GM12872 (cell line): ENCODE data around the gene SQSTM1.

Experiments used
- TF ChIP-seq, protein P1 (sequence below): IDR thresholded peaks from 3 replicates; pipeline ENCODE4 v1.5.1; 2011; ENCODE audit warnings: low read depth, mild to moderate bottlenecking, low read length, moderate library complexity; ENCODE audit not compliant: insufficient read depth

Gene SQSTM1

DNA sequence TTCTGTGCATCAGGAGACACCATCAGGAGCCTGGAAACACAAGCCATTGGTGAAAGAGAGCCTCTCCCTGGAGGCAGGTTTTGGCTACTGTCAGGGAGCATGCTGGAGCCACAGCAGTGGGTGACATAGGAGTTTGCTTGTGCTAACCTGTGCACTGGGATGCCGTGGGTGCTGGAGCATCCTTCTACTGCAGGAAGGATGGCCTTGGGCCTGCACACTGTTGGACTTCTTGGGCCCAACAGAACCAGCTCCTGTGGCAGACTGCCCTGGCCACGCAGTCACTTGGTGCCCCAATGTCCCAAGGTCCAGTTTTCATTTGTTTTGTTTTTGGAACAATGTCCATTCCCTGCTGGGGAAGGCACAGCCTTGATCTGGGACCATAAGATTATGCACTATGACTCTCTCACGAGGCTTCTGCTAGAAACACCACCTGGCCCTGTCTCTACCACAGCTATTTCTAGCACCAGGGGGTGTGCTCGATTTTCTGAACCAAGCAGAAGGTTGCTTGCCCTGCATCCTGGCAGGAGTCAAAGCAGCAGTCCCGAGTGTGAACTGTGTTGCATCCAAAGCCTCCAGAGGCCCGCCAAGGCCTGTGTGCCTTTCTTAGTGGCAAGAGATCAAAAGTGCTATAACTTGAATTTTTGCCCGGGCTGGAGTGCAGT is 32.4 kb upstream of the SQSTM1 start:
- TF ChIP-seq, protein P1, sequence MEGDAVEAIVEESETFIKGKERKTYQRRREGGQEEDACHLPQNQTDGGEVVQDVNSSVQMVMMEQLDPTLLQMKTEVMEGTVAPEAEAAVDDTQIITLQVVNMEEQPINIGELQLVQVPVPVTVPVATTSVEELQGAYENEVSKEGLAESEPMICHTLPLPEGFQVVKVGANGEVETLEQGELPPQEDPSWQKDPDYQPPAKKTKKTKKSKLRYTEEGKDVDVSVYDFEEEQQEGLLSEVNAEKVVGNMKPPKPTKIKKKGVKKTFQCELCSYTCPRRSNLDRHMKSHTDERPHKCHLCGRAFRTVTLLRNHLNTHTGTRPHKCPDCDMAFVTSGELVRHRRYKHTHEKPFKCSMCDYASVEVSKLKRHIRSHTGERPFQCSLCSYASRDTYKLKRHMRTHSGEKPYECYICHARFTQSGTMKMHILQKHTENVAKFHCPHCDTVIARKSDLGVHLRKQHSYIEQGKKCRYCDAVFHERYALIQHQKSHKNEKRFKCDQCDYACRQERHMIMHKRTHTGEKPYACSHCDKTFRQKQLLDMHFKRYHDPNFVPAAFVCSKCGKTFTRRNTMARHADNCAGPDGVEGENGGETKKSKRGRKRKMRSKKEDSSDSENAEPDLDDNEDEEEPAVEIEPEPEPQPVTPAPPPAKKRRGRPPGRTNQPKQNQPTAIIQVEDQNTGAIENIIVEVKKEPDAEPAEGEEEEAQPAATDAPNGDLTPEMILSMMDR: no peak

DNA sequence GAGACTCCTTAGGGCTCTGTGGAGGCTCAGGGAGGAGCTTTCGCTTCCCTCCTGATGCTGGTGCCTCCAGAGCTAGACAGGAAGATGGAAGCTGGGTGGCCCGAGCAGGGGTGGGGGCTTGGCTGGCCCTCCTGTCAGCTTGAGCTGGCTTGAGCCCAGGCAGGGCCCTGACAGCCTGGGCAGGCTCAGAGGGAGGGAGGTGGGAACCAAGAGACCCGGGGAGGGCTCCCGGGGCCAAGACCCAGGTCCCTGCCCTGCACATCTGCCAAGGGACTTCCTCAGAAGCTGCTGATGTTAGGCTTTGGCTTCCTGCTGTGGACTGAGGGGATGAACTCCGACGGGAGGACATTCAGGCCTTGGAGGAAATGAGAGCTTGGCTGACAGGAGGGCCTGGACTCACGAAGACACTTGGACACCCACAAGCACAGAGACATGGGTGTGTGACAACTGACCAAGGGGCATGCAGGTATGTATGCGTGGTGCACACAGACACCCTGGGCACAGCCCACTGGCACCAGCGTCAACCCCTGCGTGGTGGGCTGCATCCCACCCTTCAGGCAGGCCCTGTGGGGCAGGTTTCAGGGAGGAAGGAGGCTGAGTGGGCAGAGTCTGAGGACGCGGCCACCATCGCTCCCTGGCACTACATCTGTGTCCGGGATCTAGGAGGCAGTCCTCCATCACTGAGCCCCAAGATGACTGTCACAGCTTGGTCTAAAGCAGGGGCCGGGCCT is 28.7 kb upstream of the SQSTM1 start:
- TF ChIP-seq, protein P1: no peak

DNA sequence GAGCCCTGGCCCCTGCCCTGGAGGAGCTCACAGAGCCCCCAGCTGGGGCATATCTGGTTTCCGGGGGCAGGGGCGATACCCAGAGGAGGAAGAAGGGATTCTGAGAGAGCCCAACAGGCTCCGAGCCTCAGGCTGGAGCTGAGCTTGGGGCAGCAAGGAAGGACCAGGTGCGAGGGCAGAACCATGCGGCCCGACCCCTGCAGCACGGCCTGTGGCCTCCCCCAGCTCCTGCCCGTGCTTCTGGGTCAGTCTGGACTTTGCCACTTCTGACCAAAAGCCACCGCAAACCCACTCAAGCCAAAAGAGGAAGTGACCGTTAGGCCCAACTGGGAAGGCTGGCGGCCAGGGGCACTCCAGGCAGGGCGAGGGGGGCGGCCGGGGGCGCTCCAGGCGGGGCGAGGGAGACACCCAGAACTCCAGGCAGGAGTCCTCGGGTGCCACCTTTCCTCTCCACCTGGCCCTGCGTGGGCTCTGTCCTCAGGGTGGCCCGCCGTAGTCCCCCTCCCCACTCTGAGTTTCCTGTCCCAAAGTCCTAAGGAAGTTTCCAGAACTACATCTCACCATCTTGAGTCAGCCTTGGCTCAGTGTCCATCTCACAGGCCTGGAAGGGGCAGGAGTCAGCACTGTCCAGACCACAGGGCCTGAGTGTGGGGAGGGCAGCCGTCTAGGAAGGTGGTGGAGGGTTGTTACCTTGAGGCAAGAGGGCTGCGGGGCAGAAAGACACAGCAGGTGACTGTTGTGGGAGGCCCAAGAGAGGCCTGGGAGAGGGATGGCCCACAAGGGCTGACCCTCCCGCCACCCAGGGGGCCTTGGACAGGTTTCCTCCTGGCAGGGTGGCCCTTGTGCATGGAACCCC is 27.9 kb upstream of the SQSTM1 start:
- TF ChIP-seq, protein P1: no peak

DNA sequence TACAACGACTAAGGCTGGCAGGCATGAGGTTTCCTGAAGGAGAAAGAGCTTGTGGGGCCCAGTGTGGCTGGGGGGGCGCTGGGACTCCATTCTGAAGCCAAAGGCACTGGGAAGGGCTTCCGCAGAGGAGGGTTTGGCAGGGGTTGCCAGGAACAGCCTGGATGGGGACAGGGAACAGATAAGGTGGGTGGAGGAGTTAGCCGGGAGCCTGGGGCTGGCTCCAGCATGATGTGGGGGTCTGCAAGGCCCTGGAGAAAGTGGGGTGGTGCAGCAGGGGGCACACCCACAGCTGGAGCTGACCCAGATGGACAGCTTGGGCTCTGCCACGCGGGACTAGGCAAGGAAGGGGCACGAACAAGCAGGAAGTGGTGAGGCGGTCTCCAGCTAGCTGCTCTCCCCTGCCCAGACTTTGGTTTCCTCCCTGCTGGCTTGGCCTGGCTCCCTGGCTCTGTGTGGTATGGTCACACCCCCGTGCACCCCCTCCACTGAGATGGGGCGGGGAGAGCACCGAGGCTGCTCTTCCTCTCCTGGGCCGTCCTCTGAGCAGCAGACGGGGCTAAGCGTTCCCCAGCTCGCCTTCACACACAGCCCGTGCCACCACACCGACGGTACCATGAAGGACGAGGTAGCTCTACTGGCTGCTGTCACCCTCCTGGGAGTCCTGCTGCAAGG is 27.1 kb upstream of the SQSTM1 start, which contains the start of gene LTC4S:
Gene LTC4S (plus strand): TSS at position 519 of the 672 bp plus-strand sequence. CDS start 95 bp downstream, at position 614.
- TF ChIP-seq, protein P1: no peak

DNA sequence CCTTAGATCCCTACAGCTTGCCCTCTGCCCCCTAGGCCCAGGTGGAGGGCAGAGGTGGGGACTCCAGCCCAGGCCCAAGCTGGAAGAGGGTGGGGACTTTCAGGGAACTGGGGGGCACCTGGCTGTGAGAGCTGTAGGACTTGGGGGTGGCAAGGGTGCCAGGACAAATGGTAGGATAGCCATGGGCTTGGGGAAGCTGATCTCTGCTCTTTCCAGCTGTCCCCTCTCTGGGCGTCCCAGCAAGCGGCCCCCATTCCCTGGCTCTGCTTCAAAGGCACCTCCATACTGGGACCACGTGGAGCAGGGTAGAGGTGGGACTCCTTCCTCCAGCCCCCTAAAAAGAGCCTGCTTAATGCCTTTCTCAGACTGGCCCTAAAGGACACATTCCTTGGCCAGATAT is 26.5 kb upstream of the SQSTM1 start:
- TF ChIP-seq, protein P1: no peak

DNA sequence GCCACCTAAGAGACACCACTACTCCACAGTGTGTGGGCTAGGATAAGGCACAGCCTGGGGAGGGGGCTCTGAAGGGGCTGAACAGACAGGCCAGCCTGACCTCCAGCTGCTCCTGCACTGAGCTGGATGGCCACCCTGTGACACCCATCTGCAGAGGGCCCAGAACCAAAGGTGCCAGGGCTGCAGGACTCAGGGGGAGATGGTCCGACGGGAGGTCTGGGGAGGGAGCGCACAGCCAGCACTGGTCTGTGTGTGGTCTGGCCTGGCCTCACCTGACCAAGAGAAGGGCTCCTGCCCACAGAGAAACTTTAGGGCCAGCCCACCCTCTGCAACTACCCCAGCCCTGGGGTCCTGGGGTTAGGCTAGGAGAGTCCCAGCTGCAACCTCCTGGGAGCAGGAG is 26.1 kb upstream of the SQSTM1 start:
- TF ChIP-seq, protein P1: no peak
